GM13976 (cell line): Measurements from ENCODE around the gene KRR1.

Experiments
- DNase-seq: peaks from one replicate; pipeline ENCODE4 v3.0.0; 2012; ENCODE audit warnings: low spot score
- CTCF ChIP-seq: IDR thresholded peaks from 2 replicates; pipeline ENCODE4 v1.5.1; 2012; ENCODE audit warnings: borderline replicate concordance, mild to moderate bottlenecking; ENCODE audit not compliant: insufficient read depth; ENCODE audit errors: extremely low read depth, missing control alignments, control extremely low read depth
- in situ Hi-C: fragments of 300-500 bp; cut with MboI; formaldehyde crosslinking; loops from one replicate; pipeline ENCODE4 v1.12.0; 2022; ENCODE audit warnings: low sequenced_read_pairs, mixed read lengths, inconsistent platforms; ENCODE audit not compliant: unreplicated experiment

KRR1 gene

GRCh38 chr12:75508159-75508558, 3.2 kb downstream of the KRR1 start:
- no peak for TF ChIP-seq CTCF
- no peak for DNase-seq
- in situ Hi-C loops: no loop called here

- no peak for TF ChIP-seq CTCF
- in situ Hi-C loops: no loop called here
- no peak for DNase-seq
These were observed 4.3 kb downstream of the KRR1 start for GRCh38 chr12:75507086-75507485.

DNA sequence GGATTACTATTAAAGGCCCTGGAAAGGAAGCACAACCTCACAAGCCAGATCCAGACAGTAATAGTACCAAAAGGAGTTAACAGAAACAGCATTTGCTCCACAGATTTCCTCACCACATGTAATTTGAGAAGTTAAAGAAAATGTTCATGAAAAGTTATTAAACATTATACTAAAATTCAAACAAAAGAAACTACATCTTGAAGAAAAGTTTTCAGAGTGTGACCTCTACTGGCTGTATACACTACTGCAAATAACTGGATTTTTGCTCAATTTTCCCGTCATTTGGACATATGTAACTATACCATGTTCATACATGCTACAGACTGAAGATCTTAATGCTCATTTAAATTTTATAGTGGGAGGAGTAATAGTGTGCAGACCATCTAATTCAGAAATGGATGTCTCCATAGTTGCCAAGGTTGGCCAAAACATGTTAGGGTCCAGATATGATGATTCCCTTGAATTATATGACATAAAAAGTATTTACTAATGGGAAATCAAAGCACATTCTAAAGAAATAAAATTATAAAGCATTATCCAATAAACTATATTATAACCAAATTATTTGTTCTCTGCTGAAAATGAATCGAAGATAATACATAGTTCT, 5.6 kb downstream of the KRR1 start:
- no peak for DNase-seq
- in situ Hi-C loops: no loop called here
- TF ChIP-seq CTCF: peak; percentile 39

DNA sequence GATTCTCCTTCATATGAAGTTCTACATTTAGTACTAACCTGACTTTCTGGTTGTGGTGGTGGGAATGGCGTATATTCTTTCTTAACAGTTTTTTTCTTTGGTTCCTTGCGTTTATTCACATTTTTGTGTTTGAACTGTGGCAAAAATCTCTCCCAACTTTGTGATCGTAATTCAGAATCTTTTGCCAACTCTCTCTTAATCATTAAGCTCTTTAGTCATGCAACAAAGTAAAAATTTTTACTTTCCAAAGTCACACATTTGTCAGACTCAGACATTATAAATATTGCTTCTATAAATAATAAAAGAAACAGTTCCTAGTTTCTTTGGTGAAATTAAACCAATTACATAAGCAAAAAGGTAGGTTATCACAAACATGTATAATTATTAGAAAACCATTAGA, 7.5 kb downstream of the KRR1 start:
- TF ChIP-seq CTCF: no peak
- in situ Hi-C loops: no loop called here
- no peak for DNase-seq

DNA sequence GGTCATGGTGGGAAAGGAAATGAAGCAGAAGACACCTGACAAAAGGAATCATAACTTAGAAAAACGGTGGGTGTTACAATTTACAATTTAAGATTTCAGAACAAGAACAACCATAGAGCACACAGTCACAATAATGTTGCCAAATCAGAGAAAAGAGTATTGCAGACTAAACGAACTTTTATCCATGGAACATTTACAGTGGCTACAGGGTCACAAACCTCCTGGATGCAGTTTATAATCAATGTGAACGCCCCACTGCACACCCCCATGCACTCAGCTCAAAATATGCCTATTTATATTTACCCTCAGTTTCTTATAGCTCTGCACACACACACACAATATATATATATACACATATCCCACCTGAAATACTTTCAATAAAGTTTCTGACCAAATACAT, 8.0 kb downstream of the KRR1 start:
- DNase-seq: no peak
- no peak for TF ChIP-seq CTCF
- in situ Hi-C loops: no loop called here

GRCh38 chr12:75491169-75491568, 20.2 kb downstream of the KRR1 start:
- in situ Hi-C loops: no loop called here
- TF ChIP-seq CTCF: no peak
- DNase-seq: no peak
